HuH-7 (cell line): ENCODE results near the gene EAPP.
"Not testable (repeated sequence)": the region's sequence is repeated elsewhere in the genome, so short reads cannot be mapped to it uniquely, and the experiment has no call there.

Source experiments
- DNase-seq: peaks from one replicate; pipeline ENCODE4 v3.0.0; 2011; ENCODE audit warnings: low spot score

The EAPP gene

GRCh38 chr14:34482463-34482862 is 57.0 kb downstream of the EAPP start:
- no peak for DNase-seq

- no peak for DNase-seq
These were observed 59.8 kb downstream of the EAPP start for GRCh38 chr14:34479694-34480093.

- no peak for DNase-seq
These were observed 61.2 kb downstream of the EAPP start for GRCh38 chr14:34478261-34478660.

- DNase-seq: not testable (repeated sequence)
These were observed 63.5 kb downstream of the EAPP start for GRCh38 chr14:34476036-34476435.

- DNase-seq: no peak
These were observed 64.3 kb downstream of the EAPP start for GRCh38 chr14:34475163-34475562.

GRCh38 chr14:34474187-34474679 is 65.3 kb downstream of the EAPP start:
- no peak for DNase-seq

GRCh38 chr14:34472706-34473279 is 66.7 kb downstream of the EAPP start:
- no peak for DNase-seq

GRCh38 chr14:34470319-34470718 is 69.2 kb downstream of the EAPP start:
- no peak for DNase-seq

- no peak for DNase-seq
These were observed 72.8 kb downstream of the EAPP start for GRCh38 chr14:34466691-34467090.
